Measurements from ENCODE around the gene PTPN6. TPM values are rescaled to one million over a fixed set of nuclear protein-coding genes. Genes with fewer than 3 reads are reported as not detected.

PTPN6 gene
- total RNA-seq, 1 experiment from 2014 or later: 28.4 TPM

DNA sequence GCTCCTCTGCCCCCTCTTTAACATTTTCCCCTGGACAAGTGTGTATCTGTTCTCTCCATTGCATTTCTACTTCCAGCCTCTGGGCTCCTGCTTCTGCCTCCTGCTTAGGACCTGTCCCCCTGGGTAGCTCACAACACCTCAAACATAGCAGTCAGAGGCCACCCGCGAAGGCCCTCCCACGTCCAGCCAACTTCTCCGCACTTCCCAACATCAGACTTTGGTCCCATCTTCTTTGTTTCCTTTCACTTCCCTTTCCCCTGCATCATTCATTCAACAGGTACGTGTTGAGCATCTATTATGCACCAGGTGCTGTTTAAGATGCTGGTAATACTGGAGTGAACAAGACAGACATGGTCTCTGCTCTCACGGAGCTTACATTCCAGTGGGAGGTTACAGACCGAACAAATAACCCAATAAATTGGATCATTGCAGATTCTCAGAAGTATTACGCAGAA lies 4.2 kb upstream of the PTPN6 start:
- peak overlapping the region; percentile 71 for H2AFZ ChIP-seq (ENCODE audit: low read length)
- peak overlapping the region; percentile 72 for H3K4me3 ChIP-seq (ENCODE audit: low read length)
- no peaks in the 10 kb centered on the region for H3K36me3 ChIP-seq (ENCODE audit: low read depth, low read length)
- ChIA-PET CTCF (interaction anchor here (0.6 to 1.1 kb wide), 3 partner anchors 9 to 107 kb away, joined by 3 to 6 read pairs (median 5); no protein-coding TSS in a partner anchor), POLR2A (ENCODE audit: unreplicated experiment) (no interaction called here)
- H3K27me3 ChIP-seq (ENCODE audit: low read length): no peaks in the 10 kb centered on the region
- peaks cover 11% of the 10 kb centered on the region; the same call in 1 of the 2 replicates for H3K79me2 ChIP-seq (ENCODE audit: low read length)
- no peaks in the 10 kb centered on the region for H4K20me1 ChIP-seq (ENCODE audit: low read length)
- peak overlapping the region; percentile 32; the same call in 1 of the 2 replicates for H3K9ac ChIP-seq (ENCODE audit: low read length)
- intact Hi-C loops (cut with micrococcal nuclease): no loop called here
- no peak overlapping the region for H3K27ac ChIP-seq (ENCODE audit: low read length)
- TF ChIP-seq EZH2 (IDR thresholded peaks at IDR 0.05; ENCODE audit: low read length, unreplicated experiment) (no peak), EZH2phosphoT487 (IDR thresholded peaks at IDR 0.05; ENCODE audit: borderline replicate concordance, low read length) (no peak)
- TF ChIP-seq, protein P1, sequence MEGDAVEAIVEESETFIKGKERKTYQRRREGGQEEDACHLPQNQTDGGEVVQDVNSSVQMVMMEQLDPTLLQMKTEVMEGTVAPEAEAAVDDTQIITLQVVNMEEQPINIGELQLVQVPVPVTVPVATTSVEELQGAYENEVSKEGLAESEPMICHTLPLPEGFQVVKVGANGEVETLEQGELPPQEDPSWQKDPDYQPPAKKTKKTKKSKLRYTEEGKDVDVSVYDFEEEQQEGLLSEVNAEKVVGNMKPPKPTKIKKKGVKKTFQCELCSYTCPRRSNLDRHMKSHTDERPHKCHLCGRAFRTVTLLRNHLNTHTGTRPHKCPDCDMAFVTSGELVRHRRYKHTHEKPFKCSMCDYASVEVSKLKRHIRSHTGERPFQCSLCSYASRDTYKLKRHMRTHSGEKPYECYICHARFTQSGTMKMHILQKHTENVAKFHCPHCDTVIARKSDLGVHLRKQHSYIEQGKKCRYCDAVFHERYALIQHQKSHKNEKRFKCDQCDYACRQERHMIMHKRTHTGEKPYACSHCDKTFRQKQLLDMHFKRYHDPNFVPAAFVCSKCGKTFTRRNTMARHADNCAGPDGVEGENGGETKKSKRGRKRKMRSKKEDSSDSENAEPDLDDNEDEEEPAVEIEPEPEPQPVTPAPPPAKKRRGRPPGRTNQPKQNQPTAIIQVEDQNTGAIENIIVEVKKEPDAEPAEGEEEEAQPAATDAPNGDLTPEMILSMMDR (conservative IDR thresholded peaks at IDR 0.05; ENCODE audit: low read depth, low read length): no peak
- DNase-seq (no peak), ATAC-seq (no peak)
- BruUV-seq (replicated peaks): no TSS peak
- no peaks in the 10 kb centered on the region for H3K9me3 ChIP-seq (ENCODE audit: low read length)
- peak overlapping the region; percentile 96 for H3K4me2 ChIP-seq (ENCODE audit: low read length)
- peaks cover 18% of the 10 kb centered on the region for H3K4me1 ChIP-seq (ENCODE audit: insufficient read depth, low read length)
- peaks cover 9% of the 10 kb centered on the region for H3F3A ChIP-seq (ENCODE audit: low read length, unreplicated experiment)
- H3K9me2 ChIP-seq (replicated peaks; ENCODE audit: low read length): no peaks in the 10 kb centered on the region

DNA sequence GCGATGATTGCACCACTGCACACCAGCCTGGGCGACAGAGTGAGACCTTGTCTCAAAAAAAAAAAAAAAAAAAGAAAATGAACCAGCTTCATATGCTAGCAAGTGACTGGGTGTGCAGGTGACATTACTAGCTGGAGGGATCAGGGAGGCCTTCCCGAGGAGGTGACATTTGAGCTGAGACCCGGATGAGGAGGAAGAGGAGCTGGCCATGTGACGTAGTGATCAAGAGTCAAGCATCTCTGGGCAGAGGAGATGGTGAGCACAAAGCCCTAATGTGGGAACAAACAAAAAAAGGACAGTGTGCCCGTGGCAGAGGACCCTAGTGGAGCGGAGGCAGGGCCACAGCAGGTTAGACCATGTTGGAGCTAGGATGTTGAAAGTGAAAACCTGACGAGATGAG lies 3.5 kb upstream of the PTPN6 start:
- H3K4me2 ChIP-seq (ENCODE audit: low read length): no peak overlapping the region
- no peaks in the 10 kb centered on the region for H3K9me3 ChIP-seq (ENCODE audit: low read length)
- H3K4me3 ChIP-seq (ENCODE audit: low read length): no peak overlapping the region
- peaks cover 9% of the 10 kb centered on the region for H3F3A ChIP-seq (ENCODE audit: low read length, unreplicated experiment)
- peaks cover 18% of the 10 kb centered on the region for H3K4me1 ChIP-seq (ENCODE audit: insufficient read depth, low read length)
- BruUV-seq (replicated peaks): no TSS peak
- intact Hi-C loops (cut with micrococcal nuclease): no loop called here
- H3K27ac ChIP-seq (ENCODE audit: low read length): no peak overlapping the region
- ATAC-seq: no peak
- no peak overlapping the region for H2AFZ ChIP-seq (ENCODE audit: low read length)
- no peaks in the 10 kb centered on the region for H4K20me1 ChIP-seq (ENCODE audit: low read length)
- no peak overlapping the region for H3K9ac ChIP-seq (ENCODE audit: low read length)
- ChIA-PET CTCF (no interaction called here), POLR2A (ENCODE audit: unreplicated experiment) (no interaction called here)
- no peak for DNase-seq
- no peaks in the 10 kb centered on the region for H3K36me3 ChIP-seq (ENCODE audit: low read depth, low read length)
- no peaks in the 10 kb centered on the region for H3K27me3 ChIP-seq (ENCODE audit: low read length)
- no peak for TF ChIP-seq EZH2 (IDR thresholded peaks at IDR 0.05; ENCODE audit: low read length, unreplicated experiment)
- no peak for TF ChIP-seq EZH2phosphoT487 (IDR thresholded peaks at IDR 0.05; ENCODE audit: borderline replicate concordance, low read length)
- TF ChIP-seq, protein P1 (conservative IDR thresholded peaks at IDR 0.05; ENCODE audit: low read depth, low read length): no peak
- H3K79me2 ChIP-seq (ENCODE audit: low read length): peaks cover 11% of the 10 kb centered on the region; the same call in 1 of the 2 replicates
- H3K9me2 ChIP-seq (replicated peaks; ENCODE audit: low read length): no peaks in the 10 kb centered on the region

DNA sequence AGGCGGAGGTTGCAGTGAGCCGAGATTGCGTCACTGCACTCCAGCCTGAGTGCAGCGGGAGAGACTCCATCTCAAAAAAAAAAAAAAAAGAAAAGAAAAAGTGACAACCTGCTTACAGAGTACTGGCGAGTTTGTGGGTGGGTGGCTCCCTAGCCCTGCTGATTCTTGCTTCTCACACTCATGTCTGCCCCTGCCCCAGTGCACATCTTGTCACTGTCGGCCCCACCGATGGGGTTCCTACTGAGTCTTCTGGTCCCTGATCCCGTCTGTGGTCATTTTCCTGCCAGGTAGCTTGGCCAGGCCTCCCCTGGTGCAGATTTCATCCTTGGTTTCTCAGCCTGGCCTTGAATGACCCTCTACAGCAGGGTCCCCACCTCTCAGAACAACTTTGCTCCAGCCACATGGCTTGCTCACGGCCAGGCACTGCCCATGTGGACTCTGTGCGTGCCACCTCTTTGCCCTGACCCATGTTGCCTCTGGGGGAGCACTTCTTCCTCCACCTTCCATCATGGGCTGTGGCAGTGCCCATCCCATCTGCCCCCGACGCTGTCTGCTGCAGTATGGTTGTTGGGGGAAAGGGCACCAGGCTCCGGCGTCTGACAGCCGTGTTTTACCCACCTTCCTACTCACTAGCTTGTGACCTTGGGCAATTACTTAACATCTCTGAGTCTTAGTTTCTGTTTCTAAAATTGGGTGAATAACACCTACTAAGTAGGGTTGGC lies 2.1 kb upstream of the PTPN6 start:
- Histone ChIP-seq H3K36me3 (ENCODE audit: low read depth, low read length) (no peaks in the 10 kb centered on the region), H3K27me3 (ENCODE audit: low read length) (no peaks in the 10 kb centered on the region), H3K4me2 (ENCODE audit: low read length) (no peak overlapping the region), H3K4me1 (ENCODE audit: insufficient read depth, low read length) (peaks cover 18% of the 10 kb centered on the region), H3F3A (ENCODE audit: low read length, unreplicated experiment) (peaks cover 9% of the 10 kb centered on the region), H3K4me3 (ENCODE audit: low read length) (no peak overlapping the region), H3K27ac (ENCODE audit: low read length) (no peak overlapping the region), H4K20me1 (ENCODE audit: low read length) (no peaks in the 10 kb centered on the region), H3K9me2 (replicated peaks; ENCODE audit: low read length) (no peaks in the 10 kb centered on the region), H3K79me2 (ENCODE audit: low read length) (peaks cover 11% of the 10 kb centered on the region; the same call in 1 of the 2 replicates), H2AFZ (ENCODE audit: low read length) (no peak overlapping the region), H3K9me3 (ENCODE audit: low read length) (no peaks in the 10 kb centered on the region), H3K9ac (ENCODE audit: low read length) (no peak overlapping the region)
- DNase-seq (no peak), ATAC-seq (no peak)
- intact Hi-C loops (cut with micrococcal nuclease): no loop called here
- no TSS peak for BruUV-seq (replicated peaks)
- TF ChIP-seq, protein P1 (conservative IDR thresholded peaks at IDR 0.05; ENCODE audit: low read depth, low read length): peak; percentile 20; the same call in 1 of the 2 replicates
- TF ChIP-seq EZH2phosphoT487 (IDR thresholded peaks at IDR 0.05; ENCODE audit: borderline replicate concordance, low read length): no peak
- TF ChIP-seq EZH2 (IDR thresholded peaks at IDR 0.05; ENCODE audit: low read length, unreplicated experiment): no peak
- CTCF ChIA-PET: no interaction called here
- POLR2A ChIA-PET (ENCODE audit: unreplicated experiment): no interaction called here
